Medulla oblongata (tissue), 1 donor: ENCODE measurements around the gene RXRG.

Experiments used
- DNase-seq: peaks from one replicate; pipeline ENCODE4 v3.0.0-alpha.2; 2015; ENCODE audit errors: extremely low spot score

RXRG gene

GRCh38 chr1:165409657-165410358 is 35.1 kb downstream of the RXRG start:
- no peak for DNase-seq

- peak; percentile 21 for DNase-seq
Measured at GRCh38 chr1:165408518-165408917, 36.4 kb downstream of the RXRG start.

- no peak for DNase-seq
Measured at GRCh38 chr1:165407398-165407797, 37.5 kb downstream of the RXRG start.

- DNase-seq, result peak; percentile 48
Measured at GRCh38 chr1:165403835-165404482, 41.0 kb downstream of the RXRG start.

GRCh38 chr1:165402517-165403111 is 42.3 kb downstream of the RXRG start:
- DNase-seq, result no peak

- no peak for DNase-seq
Measured at GRCh38 chr1:165397944-165398343, 47.0 kb downstream of the RXRG start.

- no peak for DNase-seq
Measured at GRCh38 chr1:165395901-165396300, 49.0 kb downstream of the RXRG start.

- no peak for DNase-seq
Measured at GRCh38 chr1:165395478-165395877, 49.4 kb downstream of the RXRG start.

- DNase-seq, result peak; percentile 89
Measured at GRCh38 chr1:165392634-165393571, 52.0 kb downstream of the RXRG start.

GRCh38 chr1:165389609-165390008 is 55.3 kb downstream of the RXRG start:
- no peak for DNase-seq

- DNase-seq, result no peak
Measured at GRCh38 chr1:165387961-165388360, 57.0 kb downstream of the RXRG start.

- DNase-seq, result no peak
Measured at GRCh38 chr1:165387505-165387904, 57.4 kb downstream of the RXRG start.

GRCh38 chr1:165383599-165384405 is 61.1 kb downstream of the RXRG start:
- peak; percentile 41 for DNase-seq

GRCh38 chr1:165383067-165383466 is 61.9 kb downstream of the RXRG start:
- peak; percentile 86 for DNase-seq

GRCh38 chr1:165381745-165382505 is 63.0 kb downstream of the RXRG start:
- DNase-seq, result no peak

- DNase-seq, result no peak
Measured at GRCh38 chr1:165376811-165377311, 68.1 kb downstream of the RXRG start.

GRCh38 chr1:165376041-165376810 is 68.7 kb downstream of the RXRG start:
- peak; percentile 89 for DNase-seq

GRCh38 chr1:165375623-165376022 is 69.3 kb downstream of the RXRG start:
- no peak for DNase-seq

GRCh38 chr1:165371588-165372225 is 73.2 kb downstream of the RXRG start:
- DNase-seq, result peak; percentile 45
